GM19025 (cell line): Measurements from ENCODE around the gene TP73.

ENCODE experiments used
- ATAC-seq: cut with Tn5 transposase; IDR thresholded peaks from one replicate; pipeline ENCODE4 v1.9.1; 2021; ENCODE audit warnings: mild to moderate bottlenecking, low read depth, moderate library complexity; ENCODE audit not compliant: unreplicated experiment

The TP73 gene

GRCh38 chr1:3681898-3682806 lies 29.8 kb downstream of the TP73 start:
- ATAC-seq: no peak

GRCh38 chr1:3683197-3683596 lies 30.9 kb downstream of the TP73 start:
- no peak for ATAC-seq

DNA sequence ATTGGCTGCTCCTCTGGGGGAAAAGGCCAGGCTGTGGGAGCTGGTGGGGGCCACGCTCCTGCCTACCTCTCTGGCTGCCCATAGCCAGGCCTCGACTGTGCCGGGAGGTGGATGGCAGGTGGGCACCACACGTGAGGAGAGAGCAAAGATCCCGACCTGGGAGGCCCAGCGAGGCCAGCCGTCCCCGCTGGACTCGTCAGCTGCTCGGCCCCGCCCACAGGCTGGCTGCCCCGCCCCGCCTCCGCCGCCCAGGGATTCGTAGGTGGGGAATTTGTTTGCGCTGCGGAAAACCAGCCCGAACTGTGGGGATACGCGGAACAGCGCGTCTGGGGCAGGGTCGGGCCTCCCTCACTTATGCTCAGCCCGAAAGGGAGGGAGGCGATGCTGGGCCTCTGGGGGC lies 31.7 kb downstream of the TP73 start:
- ATAC-seq: no peak

DNA sequence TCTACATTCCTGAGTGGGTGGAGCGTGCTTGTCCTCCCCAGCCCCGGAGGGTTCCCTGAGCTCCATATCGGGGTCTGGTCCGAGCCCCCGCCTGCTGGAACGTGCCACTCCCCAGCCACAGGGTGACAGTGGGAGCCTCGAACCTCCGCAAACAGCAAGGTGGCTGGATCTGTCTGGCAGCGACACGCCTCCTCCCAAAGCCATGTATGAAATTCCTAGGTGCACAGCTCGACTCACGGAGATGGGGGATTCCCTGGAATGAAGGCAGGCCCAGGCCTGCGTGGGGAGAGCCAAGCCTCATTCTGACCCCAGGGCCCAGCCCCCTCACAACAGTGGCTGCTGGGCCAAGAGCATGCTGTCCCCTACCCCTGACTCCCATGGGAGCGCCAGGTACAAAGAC lies 32.9 kb downstream of the TP73 start:
- ATAC-seq: no peak

GRCh38 chr1:3685906-3686305 lies 33.6 kb downstream of the TP73 start:
- no peak for ATAC-seq

- ATAC-seq: no peak
Observed at GRCh38 chr1:3687504-3687903, 35.2 kb downstream of the TP73 start.

DNA sequence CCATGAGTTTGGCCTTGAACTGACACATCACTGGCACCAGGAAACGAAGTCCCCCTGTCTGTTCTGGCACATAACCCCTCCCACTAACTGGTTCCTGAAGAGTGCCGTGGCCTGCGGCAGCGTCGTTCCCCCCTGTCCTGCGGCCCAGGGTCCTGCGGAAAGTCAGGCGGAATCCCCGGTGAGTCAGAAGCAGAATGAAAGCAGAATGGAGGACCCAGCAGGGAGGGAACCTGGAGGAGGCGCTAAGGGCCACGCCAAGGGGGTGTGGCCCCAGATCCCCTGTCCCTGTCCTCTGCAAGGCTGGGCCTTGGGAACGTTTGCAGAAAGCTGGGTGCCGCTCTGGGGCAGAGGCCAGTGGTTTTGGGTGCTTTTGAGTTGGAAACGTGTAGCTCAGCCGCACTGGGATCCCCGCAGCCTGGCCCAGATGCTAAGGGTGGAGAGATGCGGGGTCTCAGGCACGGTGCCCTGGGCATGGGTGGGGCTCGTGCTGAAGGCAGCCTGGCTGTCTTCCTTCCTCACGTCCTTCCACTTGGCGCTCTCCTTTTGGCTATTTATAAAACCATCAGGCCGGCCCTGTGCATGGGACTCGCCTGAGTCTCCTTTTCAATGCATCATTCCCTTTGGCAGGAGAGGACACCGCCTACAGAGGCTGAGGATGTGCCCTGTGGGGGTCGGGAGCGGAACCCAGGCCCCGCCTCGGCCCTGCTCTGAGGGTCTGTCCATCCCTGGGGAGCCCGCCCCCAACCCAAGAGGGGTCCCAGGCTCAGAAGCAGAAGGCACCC lies 36.2 kb downstream of the TP73 start:
- ATAC-seq: no peak

GRCh38 chr1:3689138-3689750 lies 36.9 kb downstream of the TP73 start:
- ATAC-seq: no peak

- ATAC-seq: no peak
Observed at GRCh38 chr1:3690282-3691065, 38.2 kb downstream of the TP73 start.

- ATAC-seq: no peak
Observed at GRCh38 chr1:3691421-3692204, 39.3 kb downstream of the TP73 start.

DNA sequence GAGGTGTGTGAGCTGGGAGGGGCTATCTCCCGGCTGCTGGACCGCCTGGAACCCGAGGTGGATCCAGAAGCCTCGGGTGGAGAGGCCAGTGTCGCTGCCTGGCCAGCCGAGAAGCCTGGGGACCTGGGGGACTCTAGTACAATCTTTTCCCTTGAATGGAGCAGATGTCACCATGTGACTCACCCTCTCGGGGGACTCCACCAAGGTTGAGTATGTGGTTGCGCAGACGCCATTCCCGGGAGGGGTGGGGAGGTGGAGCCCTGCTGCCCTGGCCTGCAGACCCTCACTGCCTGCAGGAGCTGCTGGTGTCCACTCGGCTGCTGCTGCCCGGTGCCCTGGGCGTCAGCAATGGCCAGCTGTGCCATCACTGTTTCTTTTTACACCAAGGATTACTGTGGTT lies 40.3 kb downstream of the TP73 start:
- ATAC-seq: no peak

DNA sequence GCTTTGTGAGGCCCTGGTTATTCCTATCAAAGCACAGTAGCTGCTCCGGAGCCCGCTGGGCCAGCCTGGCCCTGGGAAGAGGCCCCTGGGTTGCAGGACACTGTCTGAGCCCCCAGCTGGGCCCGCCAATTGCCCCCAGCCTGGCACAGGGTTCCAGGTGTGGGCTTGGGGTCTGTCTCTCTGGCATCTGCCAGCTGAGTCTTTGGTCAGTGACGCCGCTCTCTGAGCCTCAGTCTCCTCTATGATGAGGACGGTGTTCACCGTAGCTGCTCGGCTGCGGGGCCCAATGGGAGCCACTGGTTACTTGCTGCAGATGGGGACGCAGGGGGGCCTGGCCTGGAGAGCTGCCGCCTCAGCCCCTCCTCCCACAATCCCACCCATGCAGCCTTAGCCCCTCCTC lies 41.0 kb downstream of the TP73 start:
- no peak for ATAC-seq

DNA sequence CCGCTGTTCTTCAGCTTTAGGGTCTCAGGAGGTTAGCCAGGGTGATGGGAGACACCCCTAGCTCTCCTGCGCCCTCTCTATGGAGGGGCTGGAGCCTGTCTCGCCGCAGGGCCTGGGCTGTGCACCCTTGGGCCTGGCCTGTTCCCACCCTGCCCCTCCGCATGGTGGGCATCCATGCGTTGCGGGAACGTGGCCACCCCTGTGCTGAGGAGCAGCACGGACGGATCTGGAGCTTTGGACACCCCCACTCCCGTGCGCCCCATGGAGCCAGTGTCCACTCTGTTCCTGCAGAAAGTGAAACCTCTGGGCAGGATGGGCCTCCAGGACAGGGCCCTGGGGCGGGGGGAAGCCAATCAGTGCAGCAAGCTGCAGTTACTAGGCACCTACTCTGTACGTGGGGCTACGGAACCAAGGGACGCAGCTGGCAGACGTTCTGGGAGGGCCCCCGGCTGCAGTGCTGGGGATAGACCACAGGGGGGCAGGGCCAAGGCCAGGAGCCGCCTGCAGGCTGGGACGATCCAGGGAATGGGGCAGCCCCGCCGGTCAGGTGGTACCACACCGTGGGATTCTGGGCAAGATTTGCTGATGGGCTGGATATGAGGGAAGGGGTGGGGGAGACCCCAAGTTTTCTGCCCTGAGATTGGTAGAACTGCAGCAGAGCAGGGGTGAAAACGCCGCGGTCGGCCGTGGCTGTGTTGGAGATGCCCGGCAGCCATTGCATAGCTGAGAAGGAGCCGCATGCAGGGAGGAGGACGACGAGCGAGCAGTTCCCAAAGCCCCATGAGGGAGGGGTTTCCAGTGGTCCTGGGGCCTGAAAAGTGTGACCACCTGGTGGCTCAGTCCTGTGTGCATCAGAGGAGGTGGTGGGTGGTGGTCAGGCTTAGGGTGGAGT lies 43.3 kb downstream of the TP73 start:
- ATAC-seq: no peak

- ATAC-seq: no peak
Observed at GRCh38 chr1:3696689-3697088, 44.4 kb downstream of the TP73 start.

- no peak for ATAC-seq
Observed at GRCh38 chr1:3697104-3697503, 44.8 kb downstream of the TP73 start.

DNA sequence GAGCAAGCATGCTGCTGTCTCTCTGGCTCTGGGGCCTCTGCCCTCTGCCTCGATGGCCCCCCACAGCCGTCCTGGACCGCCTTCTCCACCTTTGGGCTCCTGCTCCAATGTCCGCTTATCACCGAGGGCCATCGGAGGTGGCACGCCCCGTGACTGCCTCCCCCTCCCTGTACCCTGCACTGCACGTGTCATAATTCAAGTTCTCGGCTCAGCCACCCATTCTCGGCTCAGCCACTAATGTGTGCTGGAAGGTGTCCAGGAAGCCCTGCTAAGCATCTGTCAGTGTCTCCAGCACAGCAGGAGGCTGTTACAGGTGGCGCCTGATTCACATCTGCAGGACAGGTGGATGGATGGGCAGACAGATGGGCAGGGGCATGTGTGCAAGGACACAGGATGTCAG lies 45.5 kb downstream of the TP73 start:
- ATAC-seq: no peak

DNA sequence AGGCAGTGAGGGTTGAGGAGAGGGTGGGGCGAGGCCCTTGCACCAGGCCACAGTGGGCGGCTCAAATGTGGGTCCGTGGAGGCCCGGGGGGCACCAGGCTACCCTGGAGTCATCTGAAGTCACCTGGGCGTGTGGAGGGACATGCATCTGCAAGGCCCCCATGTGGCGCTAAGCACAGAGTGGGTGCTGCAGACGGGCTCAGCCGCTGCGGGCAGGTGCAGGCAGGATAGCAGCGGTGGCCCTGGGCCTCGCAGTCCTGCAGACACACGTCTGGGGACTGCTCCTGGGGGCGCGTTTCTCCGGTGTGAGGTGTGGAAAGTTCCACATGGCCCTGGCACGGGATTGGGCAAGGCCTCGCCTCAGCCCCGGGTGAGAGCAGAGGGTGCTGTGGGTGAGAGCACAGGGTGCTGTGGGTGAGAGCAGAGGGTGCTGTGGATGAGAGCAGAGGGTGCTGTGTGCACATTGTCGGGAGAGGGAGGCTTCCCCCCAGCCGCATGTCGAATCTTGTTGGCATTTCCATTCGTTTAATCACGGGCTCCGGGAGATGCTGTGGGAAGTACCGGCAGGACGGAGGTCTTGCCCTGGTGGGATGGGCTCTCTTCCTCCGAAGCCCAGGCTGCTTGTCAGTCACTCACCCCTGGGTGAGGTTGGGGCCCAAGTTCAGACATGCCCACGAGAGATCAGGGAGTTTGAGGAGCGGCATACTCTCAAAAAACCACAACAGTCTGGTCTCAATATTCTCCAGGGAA lies 46.5 kb downstream of the TP73 start:
- no peak for ATAC-seq

- no peak for ATAC-seq
Observed at GRCh38 chr1:3699596-3699995, 47.3 kb downstream of the TP73 start.
